HG03045 (cell line): Measurements from ENCODE around the gene IMMT.
"Not testable (repeated sequence)": the region's sequence is repeated elsewhere in the genome, so short reads cannot be mapped to it uniquely, and the experiment has no call there.

Source experiments
- ATAC-seq: cut with Tn5 transposase; IDR thresholded peaks from one replicate; pipeline ENCODE4 v1.9.1; 2021; ENCODE audit warnings: mild to moderate bottlenecking, moderate library complexity; ENCODE audit not compliant: unreplicated experiment

Gene IMMT

DNA sequence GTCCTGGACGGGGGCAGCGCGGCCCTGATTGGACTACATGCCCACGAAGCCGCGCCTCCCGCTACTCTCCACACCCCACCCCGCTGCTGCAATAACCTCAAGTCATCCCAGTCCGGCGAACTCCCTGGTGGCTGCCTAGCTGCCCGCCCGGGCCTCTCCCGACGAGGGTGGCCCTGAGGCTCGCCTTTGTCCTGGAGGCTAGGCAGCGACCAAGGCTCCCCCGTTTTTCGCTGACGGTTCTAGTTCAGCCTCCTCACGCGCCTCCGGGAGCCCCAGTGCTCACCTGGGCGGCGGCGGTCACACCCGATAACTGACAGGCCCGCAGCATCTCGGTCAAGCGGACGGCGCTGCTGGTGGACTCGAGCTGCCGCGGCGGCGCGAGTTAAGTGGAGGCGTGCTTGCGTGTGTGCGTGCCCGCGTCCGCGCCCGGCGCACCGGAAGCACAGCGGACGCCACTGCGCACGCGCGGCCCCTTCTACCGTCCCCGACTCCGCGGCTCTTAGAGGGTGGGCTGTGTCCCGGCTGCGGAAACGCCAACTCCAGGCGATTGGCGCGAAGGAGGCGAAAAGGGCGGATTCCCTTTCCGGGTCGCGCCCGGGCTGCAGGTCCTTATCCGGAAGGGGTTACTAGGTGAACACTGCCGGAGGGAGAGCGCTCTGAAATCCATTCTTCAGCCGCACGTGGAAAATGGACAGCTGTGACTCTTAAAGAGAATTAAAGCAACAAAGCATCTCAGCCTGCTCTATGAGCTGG, at the start of gene IMMT:
TSS of gene IMMT (minus strand) at position 408 of the 753 bp plus-strand sequence. CDS start at position 328, 80 bp downstream.
- ATAC-seq: peak; percentile 89

DNA sequence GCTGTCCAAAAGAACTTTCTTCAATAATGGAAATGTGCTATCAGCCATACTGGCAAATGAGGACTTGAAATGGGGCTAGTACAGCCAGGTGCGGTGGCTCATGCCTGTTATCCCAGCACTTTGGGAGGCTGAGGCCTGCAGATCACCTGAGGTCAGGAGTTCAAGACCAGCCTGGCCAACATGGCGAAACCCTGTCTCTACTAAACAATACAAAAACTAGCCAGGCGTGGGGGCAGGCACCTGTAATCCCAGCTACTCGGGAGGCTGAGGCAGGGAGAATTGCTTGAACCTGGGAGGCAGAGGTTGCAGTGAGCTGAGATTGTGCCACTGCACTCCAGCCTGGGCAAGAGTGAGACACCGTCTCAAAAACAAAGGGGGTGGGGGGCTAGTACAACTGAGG, 49.5 kb upstream of the IMMT start:
- ATAC-seq: not testable (repeated sequence)

- ATAC-seq: no peak
These were observed 48.9 kb upstream of the IMMT start for GRCh38 chr2:86243950-86244733.

- ATAC-seq: no peak
These were observed 48.0 kb upstream of the IMMT start for GRCh38 chr2:86243272-86243671.

DNA sequence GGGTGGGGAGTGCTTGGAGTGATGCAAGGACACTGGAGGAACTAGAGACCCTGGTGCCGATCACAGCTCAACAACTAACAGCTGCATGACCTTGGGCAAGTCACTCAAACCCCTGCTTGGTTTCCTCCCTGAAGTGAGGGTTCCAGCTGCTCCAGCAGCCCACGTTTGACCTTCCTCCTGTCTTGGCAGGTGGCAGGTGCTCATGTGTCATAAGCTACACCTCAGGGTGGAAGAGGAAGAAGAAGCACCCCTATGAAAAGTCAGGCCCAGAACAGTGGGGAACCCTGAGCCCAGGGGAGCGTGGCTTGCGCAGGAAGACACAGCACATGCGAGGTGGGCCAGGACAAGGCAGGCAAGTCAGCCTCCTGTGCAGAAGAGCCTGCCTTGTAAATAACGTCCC, 46.3 kb upstream of the IMMT start:
- no peak for ATAC-seq

DNA sequence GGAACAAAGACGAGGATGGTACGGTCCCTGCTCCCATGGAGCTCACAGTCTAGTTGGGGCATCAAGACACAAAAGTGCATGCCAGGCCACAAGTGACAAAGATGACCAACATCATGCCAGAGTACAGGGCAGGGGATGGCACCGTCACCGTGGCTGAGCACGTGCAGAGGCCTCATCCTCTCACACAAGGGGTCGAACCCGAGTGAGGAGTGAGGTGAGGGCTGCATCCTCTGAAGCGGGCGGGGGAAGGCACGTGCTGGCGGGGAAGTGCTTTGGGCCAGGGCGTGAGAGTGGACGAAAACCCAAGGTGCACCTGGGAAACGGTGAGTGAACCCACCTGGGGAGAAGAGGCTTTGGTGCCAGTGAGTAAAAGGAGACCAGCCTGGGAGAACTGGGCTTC, 45.0 kb upstream of the IMMT start:
- no peak for ATAC-seq

DNA sequence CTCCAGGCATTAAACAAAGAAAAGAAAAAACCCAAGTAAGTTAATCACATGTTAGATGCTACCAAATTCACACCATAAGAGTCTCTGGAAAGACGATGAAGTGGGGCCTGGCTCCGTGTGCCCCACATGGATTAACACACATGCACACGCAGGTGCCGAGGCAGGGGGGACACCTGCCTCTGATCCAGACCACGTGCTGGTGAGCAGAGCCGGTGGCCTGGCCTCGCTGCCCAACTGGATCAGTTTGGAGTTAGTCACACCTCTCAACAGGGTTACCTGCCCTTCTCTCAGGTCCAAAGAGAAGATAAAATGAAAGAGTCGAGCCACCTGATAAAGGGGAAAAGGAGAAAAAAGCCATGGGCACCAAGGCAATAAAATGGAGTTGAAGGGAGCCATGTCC, 44.5 kb upstream of the IMMT start:
- no peak for ATAC-seq

DNA sequence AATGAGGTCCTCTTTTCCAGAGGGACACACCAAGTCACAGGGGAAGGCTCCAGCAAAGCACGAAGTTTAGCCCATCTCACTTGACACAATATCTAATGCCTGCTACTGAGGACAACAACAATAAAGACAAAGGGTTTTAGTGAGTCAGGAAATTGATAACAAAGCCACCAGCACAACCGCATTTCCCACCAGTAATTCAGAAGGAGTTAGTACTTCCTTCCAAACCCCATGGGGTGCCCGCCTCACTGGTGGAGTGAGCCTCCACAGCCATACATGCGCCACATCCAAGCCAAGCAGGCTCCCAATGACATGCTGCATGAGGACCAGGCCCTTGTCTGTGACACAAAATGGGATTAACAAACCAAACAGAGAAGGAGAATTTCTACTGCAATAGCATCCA, 44.1 kb upstream of the IMMT start:
- ATAC-seq: no peak

- ATAC-seq: peak; percentile 80
These were observed 43.1 kb upstream of the IMMT start for GRCh38 chr2:86238354-86238753.

- ATAC-seq: no peak
These were observed 41.9 kb upstream of the IMMT start for GRCh38 chr2:86237172-86237571.

- no peak for ATAC-seq
These were observed 40.1 kb upstream of the IMMT start for GRCh38 chr2:86235196-86235980.

- no peak for ATAC-seq
These were observed 39.4 kb upstream of the IMMT start for GRCh38 chr2:86234563-86235131.

DNA sequence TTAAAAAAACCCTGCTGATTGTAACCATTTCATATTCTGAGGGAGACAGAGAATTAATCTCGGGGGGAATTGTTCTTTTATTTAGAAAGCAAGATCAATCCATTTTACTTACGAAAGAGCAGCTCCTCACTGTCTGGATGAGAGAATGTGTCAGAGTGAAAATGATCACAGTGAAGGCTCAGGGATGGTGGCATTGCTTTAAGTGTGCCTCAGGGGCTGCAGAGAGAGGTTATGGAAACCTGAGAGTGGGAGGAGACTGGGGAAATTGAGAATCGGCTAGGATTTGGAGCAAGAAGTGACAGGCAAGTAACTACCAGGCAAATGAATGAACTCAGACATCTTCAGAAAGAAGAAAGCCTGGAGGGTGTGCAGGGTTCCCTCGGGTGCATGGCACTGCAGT, 38.2 kb upstream of the IMMT start:
- no peak for ATAC-seq

- no peak for ATAC-seq
These were observed 37.6 kb upstream of the IMMT start for GRCh38 chr2:86232910-86233309.

GRCh38 chr2:86232373-86232784, 37.1 kb upstream of the IMMT start:
- ATAC-seq: no peak

DNA sequence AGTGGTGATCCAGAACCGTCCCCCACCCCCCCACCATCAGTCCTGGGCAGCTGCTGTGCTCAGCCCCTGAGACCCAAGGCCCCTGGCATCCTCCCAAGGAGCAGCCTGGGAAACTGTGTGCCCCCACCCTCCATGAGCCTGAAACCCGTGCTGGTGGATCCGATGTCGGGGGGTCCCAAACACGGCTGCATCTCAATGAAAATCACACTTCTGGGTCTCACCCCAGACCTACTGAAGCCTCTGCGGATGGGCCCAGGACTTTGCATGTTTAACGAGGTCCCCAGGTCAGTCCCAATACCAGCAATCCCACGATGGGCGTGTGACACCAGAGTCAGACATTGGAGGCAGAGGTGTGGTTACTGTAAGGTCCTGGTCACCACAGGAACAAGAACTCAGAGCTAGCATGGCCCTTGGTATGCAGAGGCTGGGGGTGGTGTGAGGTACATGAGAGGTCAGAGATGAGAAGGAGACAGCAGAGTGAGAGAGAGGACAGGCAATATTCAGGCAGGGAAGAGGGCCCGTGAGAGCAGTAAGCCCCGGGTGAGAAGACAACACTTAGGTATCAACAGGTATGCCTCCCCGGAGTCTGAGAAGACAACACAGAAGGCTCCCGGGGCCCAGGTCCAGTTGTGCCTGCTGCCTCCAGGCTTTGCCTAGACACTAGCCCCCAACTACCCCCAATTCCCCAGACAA, 36.6 kb upstream of the IMMT start:
- no peak for ATAC-seq

- no peak for ATAC-seq
These were observed 35.7 kb upstream of the IMMT start for GRCh38 chr2:86230961-86231360.

DNA sequence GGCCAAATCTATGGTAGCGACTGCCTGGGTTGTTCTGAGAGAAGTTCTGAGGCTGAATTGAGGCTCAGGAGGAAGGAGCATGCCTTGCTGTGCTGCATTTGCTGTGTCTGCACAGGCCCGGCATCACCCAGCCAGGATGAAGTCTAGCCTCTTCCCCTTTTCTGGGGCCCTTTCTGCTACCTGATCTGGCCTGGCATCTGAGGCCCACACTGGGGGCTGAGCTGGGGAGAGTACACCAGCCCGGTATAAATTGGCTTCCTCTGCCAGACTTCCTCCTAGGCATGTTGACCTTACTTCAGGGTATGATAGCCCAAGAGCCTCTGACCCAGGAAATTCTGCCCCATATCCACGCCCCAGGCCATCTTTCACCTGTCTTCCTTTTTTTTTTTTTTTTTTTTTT, 34.0 kb upstream of the IMMT start:
- ATAC-seq: no peak

DNA sequence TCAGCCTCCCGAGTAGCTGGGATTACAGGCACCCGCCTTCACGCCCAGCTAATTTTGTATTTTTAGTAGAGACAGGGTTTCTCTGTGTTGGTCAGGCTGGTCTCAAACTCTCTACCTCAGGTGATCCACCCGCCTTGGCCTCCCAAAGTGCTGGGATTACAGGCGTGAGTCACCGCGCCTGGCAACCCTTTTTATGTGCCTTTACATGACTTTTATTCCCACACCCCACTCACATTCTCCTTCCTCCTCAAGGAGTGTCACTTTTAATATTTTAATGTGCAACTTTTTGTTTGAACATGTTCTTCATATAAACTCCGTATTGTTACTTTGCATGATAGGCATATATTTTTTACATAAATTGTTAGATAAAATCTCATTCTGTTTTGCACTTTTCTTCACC, 33.3 kb upstream of the IMMT start:
- not testable (repeated sequence) for ATAC-seq

- ATAC-seq: no peak
These were observed 32.4 kb upstream of the IMMT start for GRCh38 chr2:86227685-86228084.
